Keratinocyte (primary cell): ENCODE data around the gene MTSS2. TPM values are rescaled to one million over a fixed set of nuclear protein-coding genes. Genes with fewer than 3 reads are reported as not detected.

Source experiments
- DNase-seq: peaks from one replicate; pipeline ENCODE4 v3.0.0-alpha.2; 2011; ENCODE audit warnings: low read depth, missing footprints, low spot score
- FAIRE-seq: peaks from 2 replicates; lab custom pipeline; 2011; peaks lifted over from hg19 to GRCh38; lab: Jason Lieb, UNC
- H2AFZ ChIP-seq: 2 replicates; pipeline ENCODE4 v1.6.0; 2012; ENCODE audit warnings: low read length, control low read depth, inconsistent platforms; ENCODE audit not compliant: control insufficient read depth
- H3K27ac ChIP-seq: 2 replicates; pipeline ENCODE4 v1.5.1; 2011; ENCODE audit warnings: low read length; ENCODE audit not compliant: control insufficient read depth, insufficient read depth
- H3K27me3 ChIP-seq: 3 replicates; pipeline ENCODE4 v1.6.0; 2011; ENCODE audit warnings: low read length; ENCODE audit not compliant: control insufficient read depth, insufficient read depth; ENCODE audit errors: extremely low read depth
- H3K36me3 ChIP-seq, 2 experiments: 2 replicates in 1 of 2; 3 replicates in 1 of 2; pipeline ENCODE4 v1.5.1; 2011; ENCODE audit warnings: low read length in 2 of 2, mild to moderate bottlenecking in 1 of 2; ENCODE audit not compliant: control insufficient read depth in 2 of 2, insufficient read depth in 2 of 2; ENCODE audit errors: extremely low read depth in 1 of 2
- H3K4me1 ChIP-seq: 3 replicates; pipeline ENCODE4 v1.5.1; 2011; ENCODE audit warnings: low read length; ENCODE audit not compliant: control insufficient read depth, insufficient read depth; ENCODE audit errors: extremely low read depth
- H3K4me2 ChIP-seq: 3 replicates; pipeline ENCODE4 v1.6.0; 2011; ENCODE audit warnings: low read depth, low read length; ENCODE audit not compliant: control insufficient read depth, insufficient read depth; ENCODE audit errors: extremely low read depth
- H3K4me3 ChIP-seq, 3 experiments: fragments of 200-600 bp in 1 of 3; sonication (generic) in 1 of 3; 2 replicates in 2 of 3; 3 replicates in 1 of 3; pipeline ENCODE4 v1.5.1; 2011 to 2016; ENCODE audit warnings: low read length in 3 of 3, mild to moderate bottlenecking in 3 of 3, control low read depth in 2 of 3, inconsistent platforms in 1 of 3, low read depth in 1 of 3, mixed read lengths in 1 of 3, mixed run types in 1 of 3, moderate library complexity in 1 of 3; ENCODE audit not compliant: control insufficient read depth in 2 of 3, insufficient read depth in 2 of 3; ENCODE audit errors: extremely low read depth in 1 of 3
- H3K79me2 ChIP-seq: 2 replicates; pipeline ENCODE4 v1.6.0; 2012; ENCODE audit warnings: low read length; ENCODE audit not compliant: control insufficient read depth, insufficient read depth
- H3K9ac ChIP-seq: 3 replicates; pipeline ENCODE4 v1.6.0; 2011; ENCODE audit warnings: low read length; ENCODE audit not compliant: control insufficient read depth, insufficient read depth; ENCODE audit errors: extremely low read depth
- H3K9me1 ChIP-seq: 3 replicates; pipeline ENCODE4 v1.6.0; 2011; ENCODE audit warnings: low read length; ENCODE audit not compliant: control insufficient read depth, insufficient read depth; ENCODE audit errors: extremely low read depth
- H3K9me3 ChIP-seq: 2 replicates; pipeline ENCODE4 v1.5.1; 2012; ENCODE audit warnings: low read depth, low read length; ENCODE audit not compliant: control insufficient read depth
- H4K20me1 ChIP-seq: 3 replicates; pipeline ENCODE4 v1.6.0; 2011; ENCODE audit warnings: low read length; ENCODE audit not compliant: control insufficient read depth, insufficient read depth; ENCODE audit errors: extremely low read depth
- CTCF ChIP-seq, 3 experiments: IDR thresholded peaks in 1 of 3; conservative IDR thresholded peaks in 1 of 3; optimal IDR thresholded peaks in 1 of 3; 2 replicates in 2 of 3; 3 replicates in 1 of 3; pipeline versions ENCODE3 to v1.5.1; 2011; ENCODE audit warnings: low read length in 3 of 3, mild to moderate bottlenecking in 3 of 3, moderate library complexity in 2 of 3, control low read depth in 1 of 3, inconsistent platforms in 1 of 3; ENCODE audit not compliant: insufficient read depth in 2 of 3; ENCODE audit errors: extremely low read depth in 1 of 3
- EZH2 ChIP-seq: IDR thresholded peaks from one replicate; pipeline ENCODE4 v1.6.1; 2012; ENCODE audit warnings: inconsistent platforms, mild to moderate bottlenecking, low read length, moderate library complexity
- dilution Hi-C: fragments of 300-500 bp; cut with MboI; formaldehyde crosslinking; loops from one replicate; pipeline ENCODE4 v1.7.0; 2020; ENCODE audit warnings: low sequenced_read_pairs; ENCODE audit not compliant: extremely low pct_ligation_motif_present
- polyA plus RNA-seq, 5 experiments: library from polyadenylated mRNA; depleted of rRNA in 3 of 5; stranded (reverse) in 3 of 5; stranded (forward) in 1 of 5; unstranded in 1 of 5; fragments of >200 nt; gene quantifications; 1 replicate in 1 of 5; 2 replicates in 3 of 5; 3 replicates in 1 of 5; pipeline versions ENCODE4 v1.2.1 to v1.2.3, GENCODE V29; 2011 to 2012; ENCODE audit warnings: missing spikeins in 2 of 5, low read depth in 1 of 5, low replicate concordance in 1 of 5

The MTSS2 gene
- polyA plus RNA-seq, 1 donor (not counting 4 experiments of a cell fraction or from before 2014, with no cell fraction given), result 13.3 TPM

DNA sequence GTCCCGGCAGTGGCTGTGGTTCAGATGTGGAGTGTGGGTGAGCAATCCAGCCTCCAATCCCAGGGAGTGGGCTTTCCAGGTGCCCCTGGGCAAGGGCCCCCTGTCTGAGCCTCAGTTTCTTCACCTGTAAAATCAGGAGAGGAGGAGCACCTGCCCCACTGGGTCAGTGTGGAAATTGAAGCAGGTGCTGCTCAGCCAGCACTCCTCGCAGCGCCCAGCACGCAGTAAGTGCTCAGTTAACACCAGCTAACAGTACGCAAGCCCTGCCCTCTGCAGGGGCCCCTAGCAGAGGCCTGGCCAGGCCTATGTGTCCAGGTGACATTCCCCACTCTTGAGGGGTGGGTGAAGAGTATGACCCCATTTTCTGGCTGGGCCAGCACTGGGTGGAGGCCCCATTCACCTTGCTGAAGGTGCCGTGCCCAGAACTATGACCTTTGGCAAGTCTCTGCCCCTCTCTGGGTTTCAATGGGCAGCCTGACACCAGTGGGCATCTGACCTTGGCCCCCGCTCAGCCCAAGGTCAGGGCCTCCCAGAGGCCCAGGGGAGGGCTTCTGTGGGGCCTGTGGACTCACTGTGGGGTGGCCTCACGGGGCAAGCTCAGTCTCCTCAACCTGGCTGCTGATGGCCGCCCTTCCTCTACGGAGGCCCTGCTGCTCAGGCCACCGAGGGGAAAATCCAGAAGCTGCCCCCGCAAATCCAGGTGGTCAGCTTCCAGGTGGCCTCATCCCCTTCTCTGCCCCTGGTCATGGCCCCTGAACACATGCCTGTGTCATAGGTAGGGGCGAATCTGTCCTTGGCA is 2.5 kb downstream of the MTSS2 start:
- Histone ChIP-seq H3K27me3 (no peaks in the 10 kb centered on the region), H3K36me3 (peaks cover 10 to 13% of the 10 kb centered on the region in 2 experiments), H3K9me1 (no peaks in the 10 kb centered on the region), H3K27ac (no peak overlapping the region), H2AFZ (no peak overlapping the region), H4K20me1 (peaks cover 6% of the 10 kb centered on the region), H3K4me2 (peak overlapping the region; percentile 99), H3K4me1 (peaks cover 51% of the 10 kb centered on the region), H3K9ac (no peak overlapping the region), H3K4me3 (no peak overlapping the region), H3K79me2 (peaks cover 51% of the 10 kb centered on the region), H3K9me3 (no peaks in the 10 kb centered on the region)
- dilution Hi-C loops, result no loop called here
- TF ChIP-seq CTCF (optimal IDR thresholded peaks at IDR 0.05 in 1 of 3, IDR thresholded peaks at IDR 0.05 in 1 of 3, conservative IDR thresholded peaks at IDR 0.05 in 1 of 3; ENCODE audit: extremely low read depth in 1 of 3, insufficient read depth in 2 of 3, low read length in 3 of 3), result no peak
- no peak for TF ChIP-seq EZH2
- no peak for FAIRE-seq
- no peak for DNase-seq

GRCh38 chr16:70682239-70683145 is 3.4 kb downstream of the MTSS2 start:
- H3K4me3 ChIP-seq, result peak overlapping the region in 2 of 3 experiments; percentile 38
- H3K9me1 ChIP-seq, result no peaks in the 10 kb centered on the region
- H3K4me2 ChIP-seq, result peak overlapping the region; percentile 71
- no peak overlapping the region for H2AFZ ChIP-seq
- peak; percentile 9 for FAIRE-seq
- peaks cover 6% of the 10 kb centered on the region for H4K20me1 ChIP-seq
- no peak for DNase-seq
- peaks cover 51% of the 10 kb centered on the region for H3K79me2 ChIP-seq
- peak overlapping the region; percentile 37 for H3K9ac ChIP-seq
- H3K27ac ChIP-seq, result peak overlapping the region; percentile 20
- peaks cover 17 to 20% of the 10 kb centered on the region in 2 experiments for H3K36me3 ChIP-seq
- TF ChIP-seq EZH2, result no peak
- no peak for TF ChIP-seq CTCF (optimal IDR thresholded peaks at IDR 0.05 in 1 of 3, IDR thresholded peaks at IDR 0.05 in 1 of 3, conservative IDR thresholded peaks at IDR 0.05 in 1 of 3; ENCODE audit: extremely low read depth in 1 of 3, insufficient read depth in 2 of 3, low read length in 3 of 3)
- H3K27me3 ChIP-seq, result no peaks in the 10 kb centered on the region
- peaks cover 48% of the 10 kb centered on the region for H3K4me1 ChIP-seq
- no peaks in the 10 kb centered on the region for H3K9me3 ChIP-seq
- dilution Hi-C loops, result no loop called here
